GM19025 (cell line): ENCODE data around the gene PTPA.
"Not testable (repeated sequence)": the region's sequence is repeated elsewhere in the genome, so short reads cannot be mapped to it uniquely, and the experiment has no call there.

Source experiments
- ATAC-seq: cut with Tn5 transposase; IDR thresholded peaks from one replicate; pipeline ENCODE4 v1.9.1; 2021; ENCODE audit warnings: mild to moderate bottlenecking, low read depth, moderate library complexity; ENCODE audit not compliant: unreplicated experiment

PTPA gene

GRCh38 chr9:129150672-129151211 is 39.5 kb downstream of the PTPA start:
- no peak for ATAC-seq

GRCh38 chr9:129151469-129151868 is 40.3 kb downstream of the PTPA start:
- ATAC-seq, result no peak

- ATAC-seq, result no peak
These were observed 43.8 kb downstream of the PTPA start for GRCh38 chr9:129154866-129155477.

GRCh38 chr9:129156163-129156562 is 44.9 kb downstream of the PTPA start:
- no peak for ATAC-seq

GRCh38 chr9:129160712-129161533 is 49.7 kb downstream of the PTPA start:
- ATAC-seq, result no peak

- no peak for ATAC-seq
These were observed 50.3 kb downstream of the PTPA start for GRCh38 chr9:129161534-129161837.

GRCh38 chr9:129162497-129163197 is 51.4 kb downstream of the PTPA start:
- no peak for ATAC-seq

GRCh38 chr9:129163198-129163670 is 52.0 kb downstream of the PTPA start:
- ATAC-seq, result not testable (repeated sequence)

- ATAC-seq, result no peak
These were observed 52.5 kb downstream of the PTPA start for GRCh38 chr9:129163753-129164152.

- no peak for ATAC-seq
These were observed 53.2 kb downstream of the PTPA start for GRCh38 chr9:129164246-129164930.

GRCh38 chr9:129165198-129165597 is 54.0 kb downstream of the PTPA start:
- no peak for ATAC-seq

- ATAC-seq, result no peak
These were observed 55.7 kb downstream of the PTPA start for GRCh38 chr9:129166623-129167557.

- ATAC-seq, result no peak
These were observed 59.0 kb downstream of the PTPA start for GRCh38 chr9:129170229-129170628.

GRCh38 chr9:129171993-129172751 is 61.0 kb downstream of the PTPA start:
- ATAC-seq, result no peak

GRCh38 chr9:129172816-129173215 is 61.6 kb downstream of the PTPA start:
- ATAC-seq, result no peak

- ATAC-seq, result no peak
These were observed 62.3 kb downstream of the PTPA start for GRCh38 chr9:129173296-129174101.

GRCh38 chr9:129174102-129174723 is 63.0 kb downstream of the PTPA start:
- ATAC-seq, result no peak
